HT1080 (cell line): ENCODE data around the gene PARM1. TPM values are rescaled to one million over a fixed set of nuclear protein-coding genes. Genes with fewer than 3 reads are reported as not detected.
A peak's percentile ranks its signal among the peaks of the same experiment; 100 is the strongest.

ENCODE experiments used
- DNase-seq: peaks from one replicate; pipeline ENCODE4 v3.0.0-alpha.2; 2015; ENCODE audit warnings: low read depth
- total RNA-seq: library from RNA; depleted of rRNA; stranded (reverse); fragments of >200 nt; shearing (Covaris generic); gene quantifications from 2 replicates; pipeline ENCODE4 v1.2.3, GENCODE V29; 2014

The PARM1 gene
- total RNA-seq, 1 experiment from 2014 or later: not detected

GRCh38 chr4:75028196-75028854 lies 95.4 kb downstream of the PARM1 start:
- no peak for DNase-seq

DNA sequence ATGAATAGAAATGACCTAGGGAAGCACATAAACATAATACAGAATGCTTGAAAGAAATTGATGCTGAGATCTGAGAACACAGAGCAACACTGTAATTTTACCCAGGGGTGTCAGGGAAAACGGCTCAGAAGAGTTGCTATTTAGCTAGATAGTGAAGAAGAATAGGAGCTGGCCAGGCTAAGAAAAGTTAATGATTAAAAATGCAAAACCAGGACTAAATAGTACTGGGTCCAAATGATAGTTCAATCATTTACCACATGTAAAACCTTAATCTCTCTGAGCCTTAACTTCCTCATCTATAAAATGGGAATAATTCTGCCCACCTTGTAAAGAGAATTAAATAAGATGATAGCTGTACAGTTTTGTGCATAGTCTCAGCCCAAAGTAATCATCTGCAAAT lies 97.1 kb downstream of the PARM1 start:
- DNase-seq: no peak

- DNase-seq: no peak
Measured at GRCh38 chr4:75030649-75031235, 97.8 kb downstream of the PARM1 start.

DNA sequence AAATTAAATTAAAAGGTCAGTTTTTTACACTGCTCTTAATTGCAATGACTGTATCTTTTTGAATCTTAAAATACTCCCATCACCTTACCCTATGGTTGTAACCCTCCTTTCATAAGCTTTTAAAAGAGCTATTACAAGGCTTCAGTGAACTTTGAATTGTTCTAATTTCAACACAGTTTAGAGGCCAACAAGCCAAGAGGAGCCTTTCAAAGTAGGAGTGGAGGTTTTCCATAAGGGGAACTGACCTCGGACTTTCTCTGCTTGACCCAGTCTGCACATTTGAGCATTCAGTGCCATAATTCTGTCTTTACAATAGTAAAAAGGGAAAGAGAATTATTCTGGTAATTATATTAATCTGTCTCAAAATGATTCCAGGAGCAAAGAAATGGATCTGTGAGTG lies 98.9 kb downstream of the PARM1 start:
- no peak for DNase-seq

- no peak for DNase-seq
Measured at GRCh38 chr4:75034523-75034922, 101.6 kb downstream of the PARM1 start.

GRCh38 chr4:75035321-75035720 lies 102.4 kb downstream of the PARM1 start:
- no peak for DNase-seq

DNA sequence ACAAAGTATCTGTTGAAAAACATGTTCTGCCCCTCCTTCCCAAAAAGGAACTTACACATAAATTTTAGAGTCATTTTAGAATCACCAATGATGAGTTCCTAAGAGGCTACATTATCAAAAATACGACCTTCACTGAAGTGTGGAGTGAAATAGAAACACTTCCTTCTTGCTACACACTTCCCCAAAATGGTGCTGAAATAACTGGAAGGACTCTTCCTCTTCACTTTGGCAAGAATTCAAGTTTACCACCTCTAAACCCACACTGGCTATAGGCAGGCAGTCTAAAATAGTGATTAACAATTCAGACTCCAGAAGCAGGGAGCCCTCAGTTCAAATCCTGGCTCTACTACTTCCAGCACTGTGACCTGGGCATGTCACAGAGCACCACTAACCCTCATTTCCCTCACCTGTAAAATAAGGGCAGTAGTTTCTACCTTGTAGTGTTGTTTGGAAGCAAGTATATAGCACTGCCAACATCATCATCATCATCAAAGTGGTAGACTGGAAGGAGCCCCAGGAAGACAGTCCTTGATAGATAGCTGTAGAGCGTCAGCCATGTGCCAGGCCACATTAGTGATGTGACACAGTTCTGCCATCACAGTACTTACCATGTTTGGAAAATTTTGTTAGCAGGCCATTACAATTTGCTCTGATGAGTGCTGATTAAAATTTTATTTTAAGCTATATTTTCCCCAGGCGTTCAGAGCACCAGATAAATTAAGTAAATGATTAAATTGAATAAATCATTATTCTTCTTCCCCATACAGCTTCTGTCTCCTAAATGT lies 103.3 kb downstream of the PARM1 start:
- no peak for DNase-seq

- DNase-seq: no peak
Measured at GRCh38 chr4:75037252-75037651, 104.3 kb downstream of the PARM1 start.

GRCh38 chr4:75038376-75038775 lies 105.5 kb downstream of the PARM1 start:
- DNase-seq: no peak

- DNase-seq: no peak
Measured at GRCh38 chr4:75040703-75041102, 107.8 kb downstream of the PARM1 start.

- no peak for DNase-seq
Measured at GRCh38 chr4:75042601-75043208, 109.8 kb downstream of the PARM1 start.

DNA sequence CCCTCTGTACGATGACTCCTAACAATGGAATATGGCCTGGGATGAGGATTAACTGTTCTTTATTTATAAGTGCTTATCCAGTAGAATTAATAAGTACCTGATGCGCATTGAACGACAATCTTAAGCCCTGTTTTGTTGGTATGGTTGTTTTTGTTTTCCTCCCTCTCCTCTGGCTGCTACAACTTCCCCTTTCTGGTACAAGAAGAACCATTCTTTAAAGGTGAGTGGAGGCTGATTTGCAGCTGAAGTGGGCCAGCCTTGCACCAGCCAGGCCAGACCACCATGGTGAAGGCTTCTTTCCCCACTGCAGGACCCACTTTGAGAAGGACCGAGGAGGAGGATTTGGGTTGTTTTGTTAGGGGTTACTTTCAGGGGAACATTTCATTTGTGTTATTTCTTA lies 113.3 kb downstream of the PARM1 start:
- no peak for DNase-seq

GRCh38 chr4:75046641-75047040 lies 113.7 kb downstream of the PARM1 start:
- no peak for DNase-seq

- DNase-seq: peak; percentile 10
Measured at GRCh38 chr4:75048208-75048879, 115.4 kb downstream of the PARM1 start.

DNA sequence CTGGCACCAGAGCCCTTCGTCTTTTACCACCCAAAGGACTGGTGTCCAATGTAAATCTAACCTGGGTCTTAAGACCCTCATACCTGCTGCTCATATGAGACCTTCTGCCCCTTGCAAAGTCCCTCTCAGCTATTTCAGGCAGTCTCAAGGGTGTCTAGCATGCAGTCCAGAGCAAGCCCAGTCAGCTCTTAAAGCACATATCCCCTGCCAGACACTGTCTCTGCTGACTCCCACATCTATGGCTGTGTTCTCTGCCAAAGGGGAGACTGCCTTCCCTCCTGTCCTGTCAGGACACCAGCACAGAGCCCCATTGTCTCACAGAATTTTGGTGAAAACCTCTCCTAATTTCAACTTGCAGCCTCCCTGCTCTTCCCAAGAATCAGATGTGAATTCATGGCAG lies 118.5 kb downstream of the PARM1 start:
- DNase-seq: no peak

- no peak for DNase-seq
Measured at GRCh38 chr4:75053352-75053751, 120.4 kb downstream of the PARM1 start.

- no peak for DNase-seq
Measured at GRCh38 chr4:75054078-75054477, 121.2 kb downstream of the PARM1 start.

DNA sequence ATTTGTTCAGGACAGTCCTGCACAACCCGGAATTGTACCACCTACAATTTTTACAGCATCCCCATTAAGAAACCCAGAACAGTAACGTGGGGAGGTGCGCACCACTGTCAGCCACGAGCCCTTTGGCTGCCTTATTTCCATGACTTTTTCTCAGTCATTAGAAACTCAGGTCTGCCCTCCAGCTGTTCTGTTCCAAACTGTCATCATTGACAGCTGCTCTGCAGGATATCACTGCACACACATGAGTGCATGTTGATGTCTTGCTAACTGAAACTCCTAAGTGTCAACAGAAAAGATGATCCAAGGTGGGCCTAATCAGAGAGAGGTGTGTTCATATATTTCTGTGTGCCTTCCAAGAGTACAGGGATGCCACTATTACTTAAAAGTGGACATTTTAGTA lies 123.4 kb downstream of the PARM1 start:
- DNase-seq: no peak

- no peak for DNase-seq
Measured at GRCh38 chr4:75057369-75057768, 124.5 kb downstream of the PARM1 start.

DNA sequence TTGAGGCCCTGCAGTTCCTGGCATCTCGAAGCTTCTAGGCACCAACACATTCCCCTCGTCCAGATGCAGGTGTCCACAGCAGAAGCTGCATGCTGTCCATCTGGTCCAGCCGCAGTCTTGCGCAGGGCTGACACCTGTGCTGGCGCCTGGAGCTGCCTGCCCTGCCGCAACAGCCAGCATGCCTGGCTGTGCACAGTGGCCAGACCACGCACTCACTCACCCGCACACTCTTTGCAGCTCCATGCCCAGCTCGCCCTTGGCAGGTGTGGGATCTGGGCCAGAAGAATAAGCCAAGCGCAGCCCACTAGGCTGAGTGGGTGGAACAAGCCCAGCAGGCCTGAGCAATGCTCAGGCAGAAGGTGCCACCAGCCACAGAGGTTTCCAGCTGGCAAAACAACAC lies 125.6 kb downstream of the PARM1 start:
- DNase-seq: no peak

DNA sequence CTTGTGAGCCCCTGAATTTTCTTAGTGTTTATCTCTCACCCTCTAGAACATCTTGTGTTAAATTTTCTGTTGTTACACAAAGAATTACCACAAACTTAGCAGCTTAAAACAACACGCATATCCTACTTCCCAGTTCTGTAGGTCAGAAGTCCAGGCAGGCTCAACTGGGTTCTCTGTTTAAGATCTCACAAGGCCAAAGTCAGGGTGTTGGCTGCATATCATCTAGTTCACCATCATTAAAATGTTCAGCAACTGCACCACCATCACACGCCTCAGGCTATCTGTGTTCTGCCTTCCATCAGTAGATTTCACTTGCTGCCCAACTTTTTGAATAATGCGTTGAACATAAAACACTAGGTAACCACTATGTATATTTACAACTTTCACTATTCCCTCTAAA lies 130.5 kb downstream of the PARM1 start:
- DNase-seq: no peak

DNA sequence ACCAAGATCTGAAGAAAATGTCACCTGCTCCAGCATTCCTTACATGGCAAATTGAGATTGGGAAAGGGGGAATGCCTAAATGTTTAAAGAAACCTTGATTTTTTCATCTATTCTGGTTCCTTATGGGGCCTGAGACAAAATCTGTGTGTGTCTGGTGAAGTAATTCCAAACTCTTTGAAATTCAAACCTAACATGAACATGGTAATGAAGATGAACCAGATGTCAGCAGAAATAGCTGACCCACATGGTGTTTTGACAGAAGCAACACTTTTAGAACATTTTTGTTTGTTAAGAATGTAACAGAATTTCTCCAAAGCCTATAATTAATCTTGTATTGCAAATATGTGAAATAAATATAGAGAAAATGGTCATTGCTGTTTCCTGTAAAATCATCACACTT lies 133.0 kb downstream of the PARM1 start:
- no peak for DNase-seq
